IMR-90 (cell line): ENCODE measurements around the gene CTTN.

Experiments used
- CTCF ChIP-seq: conservative IDR thresholded peaks from 2 replicates; pipeline ENCODE4 v1.5.1; 2012; ENCODE audit warnings: mild to moderate bottlenecking, low read depth, low read length, improper control_type of control experiment
- POLR2A ChIP-seq: IDR thresholded peaks from 2 replicates; pipeline ENCODE4 v1.6.1; 2012; ENCODE audit warnings: mild to moderate bottlenecking, low read depth, low read length
- SMC3 ChIP-seq: fragments of 150-350 bp; IDR thresholded peaks from 2 replicates; pipeline ENCODE4 v1.6.1; 2016; ENCODE audit warnings: low read depth, mild to moderate bottlenecking, antibody characterized with exemption, low read length, moderate library complexity
- USF2 ChIP-seq: fragments of 150-350 bp; IDR thresholded peaks from 2 replicates; pipeline ENCODE4 v1.6.1; 2017; ENCODE audit warnings: mild to moderate bottlenecking, antibody characterized with exemption, low read length, low read depth

- TF ChIP-seq CTCF (no peak), POLR2A (no peak), USF2 (no peak), SMC3 (no peak)
Observed at GRCh38 chr11:70435361-70435760, 37.0 kb downstream of the CTTN start.
